HFF-Myc (cell line): ENCODE results near the gene NLK.

Experiments used
- DNase-seq: peaks from one replicate; pipeline ENCODE4 v3.0.0-alpha.2; 2011; ENCODE audit warnings: low read depth; ENCODE audit errors: extremely low read depth
- H3K4me3 ChIP-seq: replicated peaks from 2 replicates; pipeline ENCODE4 v1.5.1; 2011; ENCODE audit warnings: low read depth, mild to moderate bottlenecking, control low read depth, low read length
- TF ChIP-seq, protein P1 (sequence below): IDR thresholded peaks from 2 replicates; pipeline ENCODE4 v1.5.1; 2012; ENCODE audit warnings: mild to moderate bottlenecking, low read depth, low read length, control low read depth; ENCODE audit errors: missing control alignments

NLK gene

DNA sequence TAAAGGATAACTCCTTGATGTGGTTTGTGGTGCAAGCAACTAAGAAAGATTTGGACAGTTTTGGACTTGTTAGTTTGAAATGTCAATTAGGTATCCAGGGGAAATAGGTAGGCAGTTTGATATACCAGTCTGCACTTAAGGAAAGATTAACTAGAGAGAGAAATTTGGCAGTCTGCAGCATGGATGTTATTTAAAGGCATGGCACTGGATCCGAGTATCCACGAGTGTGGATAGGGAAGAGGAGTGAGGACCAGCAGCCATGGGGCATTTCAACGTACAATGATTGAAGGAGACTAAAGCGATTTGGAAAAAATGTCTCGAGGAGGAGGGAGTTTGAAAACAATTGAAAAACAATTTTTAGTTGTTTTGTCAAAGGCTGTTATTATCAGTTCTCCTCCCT is 117.4 kb downstream of the NLK start:
- no peak for DNase-seq
- TF ChIP-seq, protein P1, sequence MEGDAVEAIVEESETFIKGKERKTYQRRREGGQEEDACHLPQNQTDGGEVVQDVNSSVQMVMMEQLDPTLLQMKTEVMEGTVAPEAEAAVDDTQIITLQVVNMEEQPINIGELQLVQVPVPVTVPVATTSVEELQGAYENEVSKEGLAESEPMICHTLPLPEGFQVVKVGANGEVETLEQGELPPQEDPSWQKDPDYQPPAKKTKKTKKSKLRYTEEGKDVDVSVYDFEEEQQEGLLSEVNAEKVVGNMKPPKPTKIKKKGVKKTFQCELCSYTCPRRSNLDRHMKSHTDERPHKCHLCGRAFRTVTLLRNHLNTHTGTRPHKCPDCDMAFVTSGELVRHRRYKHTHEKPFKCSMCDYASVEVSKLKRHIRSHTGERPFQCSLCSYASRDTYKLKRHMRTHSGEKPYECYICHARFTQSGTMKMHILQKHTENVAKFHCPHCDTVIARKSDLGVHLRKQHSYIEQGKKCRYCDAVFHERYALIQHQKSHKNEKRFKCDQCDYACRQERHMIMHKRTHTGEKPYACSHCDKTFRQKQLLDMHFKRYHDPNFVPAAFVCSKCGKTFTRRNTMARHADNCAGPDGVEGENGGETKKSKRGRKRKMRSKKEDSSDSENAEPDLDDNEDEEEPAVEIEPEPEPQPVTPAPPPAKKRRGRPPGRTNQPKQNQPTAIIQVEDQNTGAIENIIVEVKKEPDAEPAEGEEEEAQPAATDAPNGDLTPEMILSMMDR: no peak
- no peak overlapping the region for H3K4me3 ChIP-seq

DNA sequence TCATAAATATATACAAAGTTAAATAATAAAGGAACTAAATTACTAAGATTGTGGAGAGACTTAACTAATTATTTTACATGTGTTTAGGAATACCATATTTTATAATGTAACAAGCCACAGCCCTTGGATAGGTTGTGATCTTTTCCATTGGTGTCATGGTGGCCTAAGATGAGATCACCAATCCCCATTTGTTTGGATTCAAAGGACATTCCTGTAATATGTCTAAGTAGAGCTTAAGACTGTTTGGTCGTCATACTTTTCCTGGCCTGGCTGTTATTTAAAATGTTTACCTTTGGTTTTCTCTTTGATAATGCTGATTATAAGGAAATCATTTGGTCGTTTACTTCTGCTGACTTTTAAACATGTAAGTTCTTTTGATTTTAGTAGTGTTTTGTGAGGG is 118.1 kb downstream of the NLK start:
- no peak for DNase-seq
- no peak overlapping the region for H3K4me3 ChIP-seq
- TF ChIP-seq, protein P1: no peak

- DNase-seq: no peak
- TF ChIP-seq, protein P1: no peak
- no peak overlapping the region for H3K4me3 ChIP-seq
These were observed 118.8 kb downstream of the NLK start for GRCh38 chr17:28161311-28161710.

DNA sequence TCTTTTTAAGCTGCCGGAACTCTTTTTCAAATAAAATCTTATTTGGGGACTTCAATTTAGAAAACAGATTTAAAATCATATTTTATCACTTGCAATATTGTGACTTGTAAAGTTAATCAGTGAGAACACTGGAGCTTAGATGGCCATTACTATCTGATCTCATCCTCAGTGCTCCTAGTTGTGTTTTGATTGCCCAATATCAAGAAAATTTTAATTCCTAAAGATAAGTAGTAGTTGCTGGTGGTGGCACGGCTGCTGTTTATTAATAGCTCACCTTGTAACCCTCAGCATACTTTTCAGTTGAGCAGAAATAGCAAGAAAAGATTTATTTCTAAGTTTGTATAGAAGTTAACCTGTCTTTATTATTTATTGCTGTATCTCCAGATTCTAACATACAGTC is 124.0 kb downstream of the NLK start:
- no peak overlapping the region for H3K4me3 ChIP-seq
- no peak for DNase-seq
- TF ChIP-seq, protein P1: no peak

DNA sequence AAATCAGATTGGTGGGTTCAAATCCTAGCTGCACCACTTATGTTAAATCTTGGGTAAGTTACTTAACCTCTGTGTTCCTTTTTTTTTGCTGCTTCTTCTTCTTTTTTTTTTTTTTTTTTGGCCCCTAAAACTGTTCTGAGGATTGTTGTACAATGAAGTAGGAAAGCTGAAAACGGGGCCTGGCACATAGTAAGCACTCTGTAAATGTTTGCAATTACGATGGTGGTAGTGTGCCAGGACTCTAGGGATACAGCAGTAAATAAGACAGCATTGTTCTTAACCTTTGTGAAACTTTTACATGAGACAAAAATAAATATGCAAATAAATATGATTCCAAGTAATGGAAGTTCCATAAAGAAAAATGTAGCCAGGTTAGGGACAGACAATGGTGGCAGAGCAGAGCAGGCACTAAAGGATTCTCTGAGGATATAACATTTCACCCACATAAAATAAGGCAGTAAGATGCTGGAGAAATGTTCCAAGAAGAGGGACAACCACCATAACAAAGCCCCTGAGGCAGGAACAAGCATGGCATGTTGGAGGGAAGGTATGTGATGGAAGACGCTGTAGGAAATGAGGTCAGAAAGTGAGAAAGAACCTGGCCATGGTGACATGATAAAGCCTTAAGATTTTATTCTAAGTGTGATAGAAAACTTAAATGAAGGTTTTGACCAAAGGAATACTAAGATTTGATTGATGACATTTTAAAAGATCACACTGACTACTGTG is 127.3 kb downstream of the NLK start:
- H3K4me3 ChIP-seq: no peak overlapping the region
- DNase-seq: no peak
- TF ChIP-seq, protein P1: no peak

DNA sequence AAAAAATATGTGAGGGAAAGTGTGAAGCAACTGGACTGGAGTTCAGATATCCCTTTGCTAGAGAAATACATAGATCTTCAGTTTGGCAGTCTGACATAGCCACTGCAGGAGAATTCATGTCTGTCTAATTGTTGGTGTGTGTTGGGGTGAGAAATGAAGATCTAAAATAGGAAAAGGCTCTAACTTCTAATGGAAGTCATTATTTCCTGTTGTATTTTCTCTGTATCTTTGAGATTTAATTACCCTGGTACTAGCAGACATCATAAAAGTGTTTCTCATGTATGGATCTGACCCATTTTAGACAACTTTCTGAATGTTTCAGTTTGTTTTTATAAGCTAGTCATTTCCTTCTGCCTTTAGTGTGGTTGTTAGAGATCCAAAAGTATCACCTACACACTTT is 128.3 kb downstream of the NLK start:
- TF ChIP-seq, protein P1: no peak
- no peak overlapping the region for H3K4me3 ChIP-seq

More for the DNA sequence above, 128.3 kb downstream of the NLK start:
- no peak for DNase-seq
